ENCODE measurements around the gene TAF8.

The TAF8 gene

GRCh38 chr6:42066156-42066675 is 15.9 kb downstream of the TAF8 start:
- FAIRE-seq: no peak

GRCh38 chr6:42068173-42068572 is 17.8 kb downstream of the TAF8 start:
- no peak for FAIRE-seq

- no peak for FAIRE-seq
Measured at GRCh38 chr6:42068872-42069522, 18.7 kb downstream of the TAF8 start.

GRCh38 chr6:42071881-42072583 is 21.7 kb downstream of the TAF8 start:
- no peak for FAIRE-seq

GRCh38 chr6:42073287-42073686 is 23.0 kb downstream of the TAF8 start:
- FAIRE-seq: no peak

GRCh38 chr6:42075159-42075838 is 25.0 kb downstream of the TAF8 start:
- FAIRE-seq: peak; percentile 84

GRCh38 chr6:42078386-42078785 is 28.1 kb downstream of the TAF8 start:
- no peak for FAIRE-seq

GRCh38 chr6:42079941-42080464 is 29.7 kb downstream of the TAF8 start:
- no peak for FAIRE-seq

- no peak for FAIRE-seq
Measured at GRCh38 chr6:42083530-42083929, 33.2 kb downstream of the TAF8 start.

GRCh38 chr6:42084889-42085288 is 34.6 kb downstream of the TAF8 start:
- no peak for FAIRE-seq

- no peak for FAIRE-seq
Measured at GRCh38 chr6:42086046-42087035, 36.0 kb downstream of the TAF8 start.

GRCh38 chr6:42088101-42088591 is 37.8 kb downstream of the TAF8 start:
- FAIRE-seq: no peak

GRCh38 chr6:42090819-42091717 is 40.7 kb downstream of the TAF8 start:
- FAIRE-seq: no peak

- FAIRE-seq: no peak
Measured at GRCh38 chr6:42091718-42092023, 41.3 kb downstream of the TAF8 start.

GRCh38 chr6:42093582-42094329 is 43.4 kb downstream of the TAF8 start:
- no peak for FAIRE-seq

GRCh38 chr6:42095094-42095493 is 44.8 kb downstream of the TAF8 start:
- FAIRE-seq: no peak

GRCh38 chr6:42095776-42096541 is 45.6 kb downstream of the TAF8 start:
- no peak for FAIRE-seq

GRCh38 chr6:42099340-42100028 is 49.2 kb downstream of the TAF8 start:
- no peak for FAIRE-seq
